GM18861 (cell line): ENCODE results near the gene RNF175.
"Not testable (repeated sequence)": the region's sequence is repeated elsewhere in the genome, so short reads cannot be mapped to it uniquely, and the experiment has no call there.

Source experiments
- ATAC-seq: cut with Tn5 transposase; IDR thresholded peaks from one replicate; pipeline ENCODE4 v1.9.1; 2021; ENCODE audit not compliant: unreplicated experiment

RNF175 gene

GRCh38 chr4:153684182-153684970, 75.4 kb downstream of the RNF175 start, which contains the start of gene TLR2:
TLR2 (plus strand) TSS chr4:153684280; CDS start chr4:153702908, 18,628 bp downstream.
- ATAC-seq: peak; percentile 87

DNA sequence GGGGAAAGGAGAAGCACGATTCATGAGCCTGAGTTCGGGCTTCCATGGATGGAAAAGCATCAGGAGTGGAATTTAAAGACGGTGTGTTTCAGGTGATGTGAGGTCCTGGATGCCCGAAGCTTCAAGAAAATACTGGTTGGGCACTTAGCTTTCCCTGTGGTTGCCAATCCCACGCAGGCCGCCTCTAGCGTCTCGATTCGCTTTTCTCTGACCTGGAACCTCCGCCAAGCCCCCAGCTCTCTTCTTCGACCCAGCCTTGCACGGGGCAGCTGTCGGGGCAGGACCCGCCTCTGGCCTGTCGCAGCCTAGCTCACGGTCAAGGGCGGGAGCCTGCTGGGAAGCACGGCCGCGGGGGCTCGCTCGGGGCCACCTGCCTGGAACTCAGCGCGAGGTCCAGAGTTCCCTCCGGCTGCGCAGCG, 76.1 kb downstream of the RNF175 start:
- no peak for ATAC-seq

- ATAC-seq: no peak
Observed at GRCh38 chr4:153679486-153679885, 80.3 kb downstream of the RNF175 start.

- ATAC-seq: no peak
Observed at GRCh38 chr4:153676984-153677383, 82.8 kb downstream of the RNF175 start.

DNA sequence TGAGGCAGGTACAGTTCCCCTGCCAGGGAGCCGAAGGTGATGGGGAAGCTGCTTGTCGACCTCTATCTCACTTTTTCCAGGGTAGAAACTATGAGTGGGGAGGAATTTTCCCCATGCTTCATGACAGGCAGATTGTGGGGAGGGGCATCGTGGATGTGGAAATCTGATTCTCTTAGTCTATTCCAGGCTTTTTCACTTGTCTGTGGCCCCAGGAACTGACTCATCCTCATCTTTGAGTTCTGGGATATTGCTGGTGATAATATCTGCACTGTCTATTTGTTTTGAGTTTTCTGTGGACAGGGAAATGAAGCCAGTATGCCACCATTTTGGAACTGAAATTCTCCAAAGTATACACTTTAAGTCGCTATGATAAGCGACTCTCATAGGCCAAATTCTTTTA, 83.3 kb downstream of the RNF175 start:
- ATAC-seq: no peak

GRCh38 chr4:153669838-153670237, 90.0 kb downstream of the RNF175 start:
- no peak for ATAC-seq

- ATAC-seq: no peak
Observed at GRCh38 chr4:153668647-153669046, 91.2 kb downstream of the RNF175 start.

DNA sequence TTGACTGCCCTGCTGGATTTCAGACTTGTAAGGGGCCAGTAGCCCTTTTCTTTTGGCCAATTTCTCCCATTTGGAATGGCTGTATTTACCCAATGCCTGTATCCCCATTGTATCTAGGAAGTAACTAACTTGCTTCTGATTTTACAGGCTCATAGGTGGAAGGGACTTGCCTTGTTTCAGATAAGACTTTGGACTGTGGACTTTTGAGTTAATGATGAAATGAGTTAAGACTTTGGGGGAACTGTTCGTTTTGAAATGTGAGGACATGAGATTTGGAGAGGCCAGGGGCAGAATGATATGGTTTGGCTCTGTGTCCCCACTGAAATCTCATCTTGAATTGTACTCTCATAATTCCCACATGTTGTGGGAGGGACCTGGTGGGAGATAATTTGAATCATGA, 93.3 kb downstream of the RNF175 start:
- not testable (repeated sequence) for ATAC-seq

- ATAC-seq: no peak
Observed at GRCh38 chr4:153663667-153664066, 96.2 kb downstream of the RNF175 start.

DNA sequence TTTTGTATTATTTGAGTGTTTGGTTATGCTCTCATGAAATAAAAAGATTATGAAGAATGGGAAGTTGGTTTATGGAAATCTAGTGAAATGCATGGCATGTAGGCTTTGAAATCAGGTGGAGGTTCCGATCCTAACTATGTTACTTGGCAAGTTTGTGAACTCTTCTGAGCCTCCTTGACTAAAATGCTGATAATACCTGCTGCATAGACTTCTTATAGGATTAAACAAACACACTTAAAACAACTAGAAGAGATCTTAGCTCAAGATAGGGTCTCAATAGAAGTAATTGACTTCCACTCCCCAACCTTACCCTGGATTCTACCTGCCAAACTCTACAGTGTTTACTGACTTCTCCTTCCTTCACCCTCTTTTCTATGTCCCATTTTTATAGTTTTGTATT, 97.9 kb downstream of the RNF175 start:
- ATAC-seq: no peak

- no peak for ATAC-seq
Observed at GRCh38 chr4:153661215-153661822, 98.5 kb downstream of the RNF175 start.
